HepG2 (cell line): ENCODE measurements around the gene ERCC4. TPM values are rescaled to one million over a fixed set of nuclear protein-coding genes. Genes with fewer than 3 reads are reported as not detected.

Experiments
- ATAC-seq: fragments of 200-7000 bp; cut with Tn5 transposase; 3 replicates; pipeline ENCODE4 v1.9.1; 2020; ENCODE audit warnings: mild to moderate bottlenecking, moderate library complexity
- BruUV-seq: library from RNA; stranded (reverse); fragments of 400-500 nt; replicated peaks from 2 replicates; lab custom pipeline; 2021; lab: Mats Ljungman, UMichigan
- CTCF ChIA-PET: fragments of 300-600 bp; formaldehyde crosslinking; extraction: SDS; loops from one replicate; lab custom pipeline; 2021; ENCODE audit warnings: low total read pairs, inconsistent platforms, low intra/inter-chr PET ratio; lab: Yijun Ruan, JAX
- POLR2A ChIA-PET: fragments of 350-600 bp; sonication (Branson Sonifier 250); formaldehyde crosslinking; loops from one replicate; lab custom pipeline; 2020; ENCODE audit warnings: antibody characterized with exemption, inconsistent platforms; lab: Yijun Ruan, JAX
- DNase-seq: peaks from one replicate; pipeline ENCODE4 v3.0.0-alpha.2; 2015; ENCODE audit warnings: low spot score
- FAIRE-seq: peaks from 3 replicates; lab custom pipeline; 2011; peaks lifted over from hg19 to GRCh38; lab: Jason Lieb, UNC
- H2AFZ ChIP-seq: one replicate; pipeline ENCODE4 v1.6.1; 2011; ENCODE audit warnings: low read length, inconsistent platforms
- H3K27ac ChIP-seq: fragments of 300-600 bp; 3 replicates; pipeline ENCODE4 v1.8.0; 2011; ENCODE audit warnings: mixed run types, mild to moderate bottlenecking, mixed read lengths, low read length, inconsistent platforms; ENCODE audit not compliant: insufficient read depth; ENCODE audit errors: extremely low read length
- H3K27me3 ChIP-seq, 2 experiments: fragments of 200-600 bp in 1 of 2; 2 replicates in 1 of 2; 3 replicates in 1 of 2; pipeline versions ENCODE4 v1.6.0 to v1.8.0; 2011; ENCODE audit warnings: low read length in 2 of 2, mild to moderate bottlenecking in 2 of 2, moderate library complexity in 2 of 2, inconsistent platforms in 1 of 2; ENCODE audit not compliant: insufficient read depth in 2 of 2, control insufficient read depth in 1 of 2
- H3K36me3 ChIP-seq, 2 experiments: fragments of 200-600 bp in 1 of 2; replicated peaks in 1 of 2; 2 replicates in 1 of 2; 3 replicates in 1 of 2; pipeline versions ENCODE4 v1.5.1 to v1.8.0; 2011; ENCODE audit warnings: low read length in 2 of 2, inconsistent platforms in 1 of 2; ENCODE audit not compliant: insufficient read depth in 2 of 2, control insufficient read depth in 1 of 2
- H3K4me1 ChIP-seq: 2 replicates; pipeline ENCODE4 v1.5.1; 2012; ENCODE audit warnings: low read length, inconsistent platforms; ENCODE audit not compliant: insufficient read depth
- H3K4me2 ChIP-seq: 2 replicates; pipeline ENCODE4 v1.6.0; 2011; ENCODE audit warnings: low read depth, low read length, inconsistent platforms
- H3K4me3 ChIP-seq, 3 experiments: fragments of 200-600 bp in 1 of 3; sonication (generic), shearing (Covaris generic) in 1 of 3; replicated peaks in 1 of 3; 2 replicates each; pipeline ENCODE4 v1.5.1; 2011 to 2016; ENCODE audit warnings: low read length in 3 of 3, inconsistent platforms in 2 of 3, low read depth in 2 of 3, mild to moderate bottlenecking in 2 of 3, control low read depth in 1 of 3, mixed read lengths in 1 of 3; ENCODE audit not compliant: insufficient read depth in 1 of 3
- H3K79me2 ChIP-seq: one replicate; pipeline ENCODE4 v1.6.1; 2011; ENCODE audit warnings: low read length, inconsistent platforms; ENCODE audit not compliant: insufficient read depth
- H3K9ac ChIP-seq: 2 replicates; pipeline ENCODE4 v1.6.0; 2011; ENCODE audit warnings: mild to moderate bottlenecking, low read depth, low read length, inconsistent platforms; ENCODE audit not compliant: insufficient read depth
- H3K9me3 ChIP-seq: 2 replicates; pipeline ENCODE4 v1.5.1; 2012; ENCODE audit warnings: mild to moderate bottlenecking, low read length
- H4K20me1 ChIP-seq: 2 replicates; pipeline ENCODE4 v1.6.0; 2011; ENCODE audit warnings: inconsistent platforms, mild to moderate bottlenecking, low read length, moderate library complexity; ENCODE audit not compliant: insufficient read depth
- AHR ChIP-seq: IDR thresholded peaks from 2 replicates; pipeline ENCODE4 v1.6.1; 2018; ENCODE audit warnings: missing genetic modification reagents, missing compliant biosample characterization
- CENPX ChIP-seq: sonication (generic); formaldehyde crosslinking; IDR thresholded peaks from 2 replicates; pipeline ENCODE4 v1.9.0; 2021; ENCODE audit warnings: mild to moderate bottlenecking, missing genetic modification reagents, moderate library complexity
- ETV6 ChIP-seq: sonication (generic); formaldehyde crosslinking; conservative IDR thresholded peaks from 2 replicates; pipeline ENCODE4 v1.4.0; 2020; ENCODE audit warnings: missing genetic modification reagents
- FIP1L1 ChIP-seq: fragments of 200-400 bp; formaldehyde crosslinking; IDR thresholded peaks from 2 replicates; pipeline ENCODE4 v1.6.1; 2018; ENCODE audit warnings: low read depth, mild to moderate bottlenecking, low read length, moderate library complexity, borderline replicate concordance; ENCODE audit not compliant: insufficient read depth
- FOXC1 ChIP-seq: sonication (generic); formaldehyde crosslinking; IDR thresholded peaks from 2 replicates; pipeline ENCODE4 v1.8.0; 2022; ENCODE audit warnings: mild to moderate bottlenecking, missing genetic modification reagents, borderline replicate concordance
- GABPB1 ChIP-seq: IDR thresholded peaks from 2 replicates; pipeline ENCODE4 v1.6.1; 2016; ENCODE audit warnings: mild to moderate bottlenecking, missing genetic modification reagents, moderate library complexity, missing compliant biosample characterization
- HDAC1 ChIP-seq: sonication (generic); formaldehyde crosslinking; IDR thresholded peaks from 2 replicates; pipeline ENCODE4 v1.5.1; 2020; ENCODE audit warnings: mild to moderate bottlenecking, missing genetic modification reagents
- HOMEZ ChIP-seq: IDR thresholded peaks from 2 replicates; pipeline ENCODE4 v1.6.1; 2016; ENCODE audit warnings: low read depth
- MIXL1 ChIP-seq: IDR thresholded peaks from 2 replicates; pipeline ENCODE4 v1.6.1; 2016
- ZNF34 ChIP-seq: sonication (generic); formaldehyde crosslinking; IDR thresholded peaks from 2 replicates; pipeline ENCODE4 v1.4.0; 2020; ENCODE audit warnings: mild to moderate bottlenecking, missing genetic modification reagents, borderline replicate concordance
- ZNF367 ChIP-seq: sonication (generic); formaldehyde crosslinking; IDR thresholded peaks from 2 replicates; pipeline ENCODE4 v1.4.0; 2020; ENCODE audit warnings: missing genetic modification reagents, borderline replicate concordance
- ZNF547 ChIP-seq: sonication (generic); formaldehyde crosslinking; IDR thresholded peaks from 2 replicates; pipeline ENCODE4 v1.5.1; 2020; ENCODE audit warnings: mild to moderate bottlenecking, missing genetic modification reagents
- ZNF563 ChIP-seq: sonication (generic); formaldehyde crosslinking; IDR thresholded peaks from 2 replicates; pipeline ENCODE4 v1.8.0; 2022; ENCODE audit warnings: mild to moderate bottlenecking, moderate library complexity, missing genetic modification reagents
- ZNF598 ChIP-seq: sonication (generic); formaldehyde crosslinking; IDR thresholded peaks from 2 replicates; pipeline ENCODE4 v1.5.1; 2020; ENCODE audit warnings: mild to moderate bottlenecking, missing genetic modification reagents, borderline replicate concordance
- ZNF616 ChIP-seq: sonication (generic); formaldehyde crosslinking; IDR thresholded peaks from 2 replicates; pipeline ENCODE4 v1.5.0; 2020; ENCODE audit warnings: low read depth, mild to moderate bottlenecking, missing genetic modification reagents
- ZNF737 ChIP-seq: sonication (generic); formaldehyde crosslinking; IDR thresholded peaks from 2 replicates; pipeline ENCODE4 v1.5.0; 2020; ENCODE audit warnings: missing genetic modification reagents, mild to moderate bottlenecking, borderline replicate concordance
- WGBS: methylation state at CpG from one replicate; pipeline ENCODE4 v1.1.6; 2017; ENCODE audit warnings: low lambda C conversion rate; 5-methylcytosine and 5-hydroxymethylcytosine counted together
- in situ Hi-C: cut with HindIII; loops from 2 replicates; pipeline ENCODE4 v1.10.0; 2017; ENCODE audit warnings: low pct_unique_long_range_greater_than_20kb; ENCODE audit not compliant: extremely low pct_ligation_motif_present
- intact Hi-C: fragments of 100-400 bp; cut with micrococcal nuclease; formaldehyde crosslinking; loops from one replicate; pipeline ENCODE4 v1.10.0; 2022; ENCODE audit not compliant: unreplicated experiment
- polyA plus RNA-seq, 8 experiments: library from polyadenylated mRNA; depleted of rRNA in 3 of 8; stranded (reverse) in 7 of 8; unstranded in 1 of 8; fragments of >200 nt; fragmentation: Illumina TruSeq in 4 of 8; extraction: Trizol in 4 of 8; gene quantifications; 2 replicates each; pipeline versions ENCODE4 v1.2.1 to v1.2.3, GENCODE V29; 2011 to 2016; ENCODE audit warnings: low read depth in 4 of 8, missing spikeins in 1 of 8, mixed read lengths in 1 of 8; ENCODE audit not compliant: insufficient read depth in 1 of 8
- total RNA-seq, 5 experiments: library from RNA; depleted of rRNA; stranded (reverse); fragments of >200 nt; fragmentation: Illumina TruSeq; extraction: Trizol; gene quantifications; 2 replicates each; pipeline ENCODE4 v1.2.3, GENCODE V29; 2016; ENCODE audit warnings: low read depth in 1 of 5
- TF ChIP-seq, protein P1 (sequence below): sonication (generic); formaldehyde crosslinking; IDR thresholded peaks from 2 replicates; pipeline ENCODE4 v1.5.1; 2020; ENCODE audit warnings: missing genetic modification reagents, mild to moderate bottlenecking, borderline replicate concordance
- TF ChIP-seq, protein P2 (sequence below): IDR thresholded peaks from 2 replicates; pipeline ENCODE4 v1.6.1; 2012; ENCODE audit warnings: low read length, improper control_type of control experiment
- TF ChIP-seq, protein P3 (sequence below): sonication (generic); formaldehyde crosslinking; IDR thresholded peaks from 2 replicates; pipeline ENCODE4 v1.4.0; 2020; ENCODE audit warnings: mild to moderate bottlenecking, missing genetic modification reagents

ERCC4 gene
- total and polyA plus RNA-seq, 2 of the 13 experiments (the other 11 are each of a cell fraction or from before 2014, with no cell fraction given): 5.4 to 15.2 TPM

DNA sequence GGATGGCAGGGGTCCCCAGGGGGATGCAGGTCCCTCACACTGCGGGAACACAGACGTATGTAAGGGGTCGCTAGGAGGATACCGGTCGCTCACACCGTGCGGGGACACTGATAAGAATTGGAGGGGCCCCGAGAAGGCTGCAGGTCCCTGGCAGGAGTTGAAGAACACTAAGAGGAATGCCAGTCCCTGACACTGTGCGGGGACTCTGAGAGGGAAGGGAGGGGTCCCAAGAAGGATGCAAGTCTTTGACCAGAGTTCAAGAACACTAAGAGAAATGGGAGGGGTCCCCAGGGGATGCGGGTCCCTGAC, 510 bp downstream of the ERCC4 start:
- Histone ChIP-seq H2AFZ (peak overlapping the region; percentile 23), H3K4me3 (peak overlapping the region; percentile 89 to 98 (median 98)), H3K9ac (peak overlapping the region; percentile 95), H3K27me3 (no peaks in the 10 kb centered on the region; a peak in 1 of 5 replicates), H3K9me3 (no peaks in the 10 kb centered on the region), H3K27ac (peak overlapping the region; percentile 49), H3K36me3 (peaks cover 7 to 18% of the 10 kb centered on the region in 2 experiments; a peak in 4 of 5 replicates), H4K20me1 (0 out of 2 replicates have a peak, but pooled peaks cover 4% of the 10 kb centered on the region), H3K4me1 (peaks cover 32% of the 10 kb centered on the region), H3K79me2 (no peaks in the 10 kb centered on the region), H3K4me2 (peak overlapping the region; percentile 87)
- in situ Hi-C loops: loop anchor here (5.0 to 10.0 kb wide), 3 partner anchors 294 to 367 kb away; no protein-coding TSS in a partner anchor
- FAIRE-seq (no peak), DNase-seq (no peak), ATAC-seq (peak; percentile 26)
- WGBS: 1% methylated on average over 10 of the region's 10 CpGs
- CTCF ChIA-PET: interaction anchor here (1.2 to 3.1 kb wide), 3 partner anchors 11 to 54 kb away, joined by 4 to 34 read pairs (median 29); no protein-coding TSS in a partner anchor
- no TSS peak for BruUV-seq
- POLR2A ChIA-PET: interaction anchor here (0.9 to 1.8 kb wide), 13 partner anchors 11 to 581 kb away, joined by 3 to 16 read pairs (median 3); no protein-coding TSS in a partner anchor
- intact Hi-C loops: loop anchor here (5.0 to 10.0 kb wide), 3 partner anchors 214 to 607 kb away; no protein-coding TSS in a partner anchor
- TF ChIP-seq, protein P1, sequence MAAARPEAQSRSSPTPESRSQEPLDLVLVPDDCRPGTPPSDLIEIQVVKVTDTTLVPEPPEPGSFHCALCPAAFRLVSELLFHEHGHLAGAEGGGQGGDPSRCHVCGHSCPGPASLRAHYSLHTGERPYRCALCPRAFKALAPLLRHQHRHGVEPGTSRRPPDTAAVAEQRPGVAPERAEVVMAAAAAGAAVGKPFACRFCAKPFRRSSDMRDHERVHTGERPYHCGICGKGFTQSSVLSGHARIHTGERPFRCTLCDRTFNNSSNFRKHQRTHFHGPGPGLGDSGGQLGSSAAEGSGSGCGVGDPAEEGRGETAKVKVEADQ (CRISPR knock-in tag): peak; percentile 70; the same call in 1 of the 2 replicates
- TF ChIP-seq ZNF34 (0 out of 2 replicates have a peak, but pooled peaks have one; percentile 4), ZNF547 (CRISPR knock-in tag) (peak; percentile 3; the same call in 1 of the 2 replicates), ZNF367 (no peak), ZNF563 (CRISPR knock-in tag) (0 out of 2 replicates have a peak, but pooled peaks have one; percentile 47), FIP1L1 (no peak), ETV6 (CRISPR knock-in tag) (peak; percentile 48; the same call in 1 of the 2 replicates), FOXC1 (CRISPR knock-in tag) (peak; percentile 31; the same call in 1 of the 2 replicates), HDAC1 (no peak), GABPB1 (no peak), MIXL1 (no peak), ZNF737 (no peak), ZNF616 (CRISPR knock-in tag) (0 out of 2 replicates have a peak, but pooled peaks have one; percentile 11), HOMEZ (CRISPR knock-in tag) (no peak), ZNF598 (CRISPR knock-in tag) (peak; percentile 40; the same call in 1 of the 2 replicates), AHR (peak; percentile 17; the same call in 1 of the 2 replicates), CENPX (no peak)
- TF ChIP-seq, protein P2, sequence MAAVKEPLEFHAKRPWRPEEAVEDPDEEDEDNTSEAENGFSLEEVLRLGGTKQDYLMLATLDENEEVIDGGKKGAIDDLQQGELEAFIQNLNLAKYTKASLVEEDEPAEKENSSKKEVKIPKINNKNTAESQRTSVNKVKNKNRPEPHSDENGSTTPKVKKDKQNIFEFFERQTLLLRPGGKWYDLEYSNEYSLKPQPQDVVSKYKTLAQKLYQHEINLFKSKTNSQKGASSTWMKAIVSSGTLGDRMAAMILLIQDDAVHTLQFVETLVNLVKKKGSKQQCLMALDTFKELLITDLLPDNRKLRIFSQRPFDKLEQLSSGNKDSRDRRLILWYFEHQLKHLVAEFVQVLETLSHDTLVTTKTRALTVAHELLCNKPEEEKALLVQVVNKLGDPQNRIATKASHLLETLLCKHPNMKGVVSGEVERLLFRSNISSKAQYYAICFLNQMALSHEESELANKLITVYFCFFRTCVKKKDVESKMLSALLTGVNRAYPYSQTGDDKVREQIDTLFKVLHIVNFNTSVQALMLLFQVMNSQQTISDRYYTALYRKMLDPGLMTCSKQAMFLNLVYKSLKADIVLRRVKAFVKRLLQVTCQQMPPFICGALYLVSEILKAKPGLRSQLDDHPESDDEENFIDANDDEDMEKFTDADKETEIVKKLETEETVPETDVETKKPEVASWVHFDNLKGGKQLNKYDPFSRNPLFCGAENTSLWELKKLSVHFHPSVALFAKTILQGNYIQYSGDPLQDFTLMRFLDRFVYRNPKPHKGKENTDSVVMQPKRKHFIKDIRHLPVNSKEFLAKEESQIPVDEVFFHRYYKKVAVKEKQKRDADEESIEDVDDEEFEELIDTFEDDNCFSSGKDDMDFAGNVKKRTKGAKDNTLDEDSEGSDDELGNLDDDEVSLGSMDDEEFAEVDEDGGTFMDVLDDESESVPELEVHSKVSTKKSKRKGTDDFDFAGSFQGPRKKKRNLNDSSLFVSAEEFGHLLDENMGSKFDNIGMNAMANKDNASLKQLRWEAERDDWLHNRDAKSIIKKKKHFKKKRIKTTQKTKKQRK: no peak
- TF ChIP-seq, protein P3, sequence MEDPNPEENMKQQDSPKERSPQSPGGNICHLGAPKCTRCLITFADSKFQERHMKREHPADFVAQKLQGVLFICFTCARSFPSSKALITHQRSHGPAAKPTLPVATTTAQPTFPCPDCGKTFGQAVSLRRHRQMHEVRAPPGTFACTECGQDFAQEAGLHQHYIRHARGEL (CRISPR knock-in tag): peak; percentile 44; the same call in 1 of the 2 replicates
